ENCODE data around the gene KANSL3.

Gene KANSL3

DNA sequence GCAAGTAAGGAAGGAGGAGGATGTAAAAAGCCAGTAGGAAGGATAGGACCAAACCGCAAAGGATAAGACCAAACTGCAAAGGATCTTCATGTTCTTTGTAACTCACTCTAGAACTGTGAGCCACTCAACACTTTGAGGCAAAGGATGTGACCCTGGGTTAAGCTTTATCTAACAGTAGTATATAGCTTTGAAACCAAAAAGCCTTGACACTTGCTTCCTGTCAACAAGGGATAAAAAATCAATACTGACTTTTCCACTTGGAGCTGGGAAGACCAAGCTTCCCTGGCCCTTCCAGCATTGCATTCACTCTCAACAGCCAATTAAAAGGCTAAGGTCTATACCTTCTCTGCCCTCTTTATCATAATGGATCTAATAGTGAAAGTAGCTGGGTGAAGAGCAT lies 22.0 kb downstream of the KANSL3 start:
- ChIA-PET CTCF (no interaction called here), POLR2A (no interaction called here)

GRCh38 chr2:96608469-96609455 lies 29.4 kb downstream of the KANSL3 start:
- POLR2A ChIA-PET = no interaction called here
- TF ChIP-seq TARDBP (IDR thresholded peaks at IDR 0.05) = no peak
- no peak for TF ChIP-seq BHLHE40 (IDR thresholded peaks at IDR 0.05; ENCODE audit: borderline replicate concordance)
- no peak for TF ChIP-seq HDGF (IDR thresholded peaks at IDR 0.05; ENCODE audit: borderline replicate concordance)
- no peak for TF ChIP-seq NFRKB (IDR thresholded peaks at IDR 0.05)
- no peak for TF ChIP-seq LEF1 (IDR thresholded peaks at IDR 0.05; ENCODE audit: borderline replicate concordance)
- no peak for TF ChIP-seq FOXM1 (IDR thresholded peaks at IDR 0.05; ENCODE audit: borderline replicate concordance)
- TF ChIP-seq ARNT (IDR thresholded peaks at IDR 0.05) = no peak
- no peak for TF ChIP-seq ZNF384 (IDR thresholded peaks at IDR 0.05)
- TF ChIP-seq L3MBTL2 (conservative IDR thresholded peaks at IDR 0.05) = no peak
- TF ChIP-seq FOXK2 (IDR thresholded peaks at IDR 0.05) = no peak
- no peak for TF ChIP-seq SUZ12 (IDR thresholded peaks at IDR 0.05)
- TF ChIP-seq PKNOX1 (IDR thresholded peaks at IDR 0.05) = no peak
- no peak for TF ChIP-seq FOXA1 (IDR thresholded peaks at IDR 0.05)
- no peak for TF ChIP-seq ELF4 (IDR thresholded peaks at IDR 0.05)
- no peak for TF ChIP-seq CTBP1 (IDR thresholded peaks at IDR 0.05; ENCODE audit: borderline replicate concordance)
- TF ChIP-seq SP1 (IDR thresholded peaks at IDR 0.05) = no peak
- CTCF ChIA-PET = no interaction called here
- no peak for DNase-seq (ENCODE audit: extremely low spot score)

More for the DNA sequence above, 22.0 kb downstream of the KANSL3 start:
- TF ChIP-seq HDGF (IDR thresholded peaks at IDR 0.05; ENCODE audit: borderline replicate concordance) (no peak), BHLHE40 (IDR thresholded peaks at IDR 0.05; ENCODE audit: borderline replicate concordance) (no peak), PKNOX1 (IDR thresholded peaks at IDR 0.05) (no peak), SP1 (IDR thresholded peaks at IDR 0.05) (no peak), CTBP1 (IDR thresholded peaks at IDR 0.05; ENCODE audit: borderline replicate concordance) (no peak), ARNT (IDR thresholded peaks at IDR 0.05) (no peak), FOXA1 (IDR thresholded peaks at IDR 0.05) (no peak), ZNF384 (IDR thresholded peaks at IDR 0.05) (no peak), TARDBP (IDR thresholded peaks at IDR 0.05) (no peak), NFRKB (IDR thresholded peaks at IDR 0.05) (no peak), FOXM1 (IDR thresholded peaks at IDR 0.05; ENCODE audit: borderline replicate concordance) (no peak), ELF4 (IDR thresholded peaks at IDR 0.05) (no peak), L3MBTL2 (conservative IDR thresholded peaks at IDR 0.05) (no peak)
- DNase-seq (ENCODE audit: extremely low spot score) = no peak

DNA sequence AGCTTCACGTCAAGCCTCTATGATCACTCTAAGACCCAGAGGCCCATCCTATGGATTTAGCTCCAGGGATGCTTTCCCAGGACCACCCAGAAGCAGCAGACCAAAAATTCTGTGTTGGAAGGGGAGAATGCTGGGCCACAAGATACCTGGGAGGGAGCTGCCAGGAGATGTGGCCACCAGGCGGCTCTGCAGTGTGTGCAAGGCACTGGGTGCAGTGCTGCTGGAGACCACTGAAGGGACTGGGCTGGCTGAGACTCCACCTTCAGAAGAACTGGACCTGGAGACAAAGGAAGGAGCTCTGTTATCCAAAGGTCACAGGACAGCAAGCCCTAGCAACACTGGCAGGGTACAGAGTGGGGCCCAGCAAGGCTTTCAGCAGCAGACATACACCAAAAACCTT lies 34.0 kb downstream of the KANSL3 start:
- POLR2A ChIA-PET = no interaction called here
- DNase-seq (ENCODE audit: extremely low spot score) = peak; percentile 21

GRCh38 chr2:96602330-96602823 lies 35.7 kb downstream of the KANSL3 start:
- DNase-seq (ENCODE audit: extremely low spot score) = no peak
- ChIA-PET CTCF (no interaction called here), POLR2A (interaction anchor here (1.2 kb wide), 1 partner anchor 8 kb away, joined by 3 read pairs; no protein-coding TSS in a partner anchor)
- no peak for TF ChIP-seq ELF4 (IDR thresholded peaks at IDR 0.05)
- TF ChIP-seq SP1 (IDR thresholded peaks at IDR 0.05) = no peak
- no peak for TF ChIP-seq LEF1 (IDR thresholded peaks at IDR 0.05; ENCODE audit: borderline replicate concordance)
- TF ChIP-seq ZNF384 (IDR thresholded peaks at IDR 0.05) = no peak
- TF ChIP-seq SUZ12 (IDR thresholded peaks at IDR 0.05) = no peak
- no peak for TF ChIP-seq CTBP1 (IDR thresholded peaks at IDR 0.05; ENCODE audit: borderline replicate concordance)
- TF ChIP-seq NFRKB (IDR thresholded peaks at IDR 0.05) = no peak
- no peak for TF ChIP-seq FOXM1 (IDR thresholded peaks at IDR 0.05; ENCODE audit: borderline replicate concordance)
- TF ChIP-seq FOXK2 (IDR thresholded peaks at IDR 0.05) = no peak
- TF ChIP-seq L3MBTL2 (conservative IDR thresholded peaks at IDR 0.05) = no peak

More for the DNA sequence above, 34.0 kb downstream of the KANSL3 start:
- CTCF ChIA-PET = no interaction called here
- TF ChIP-seq ARNT (IDR thresholded peaks at IDR 0.05) (no peak), LEF1 (IDR thresholded peaks at IDR 0.05; ENCODE audit: borderline replicate concordance) (no peak), CTBP1 (IDR thresholded peaks at IDR 0.05; ENCODE audit: borderline replicate concordance) (no peak), HDGF (IDR thresholded peaks at IDR 0.05; ENCODE audit: borderline replicate concordance) (no peak), BHLHE40 (IDR thresholded peaks at IDR 0.05; ENCODE audit: borderline replicate concordance) (no peak), SUZ12 (IDR thresholded peaks at IDR 0.05) (no peak), FOXA1 (IDR thresholded peaks at IDR 0.05) (no peak), NFRKB (IDR thresholded peaks at IDR 0.05) (no peak), PKNOX1 (IDR thresholded peaks at IDR 0.05) (no peak), TARDBP (IDR thresholded peaks at IDR 0.05) (no peak), FOXK2 (IDR thresholded peaks at IDR 0.05) (no peak), SP1 (IDR thresholded peaks at IDR 0.05) (no peak), ELF4 (IDR thresholded peaks at IDR 0.05) (no peak), L3MBTL2 (conservative IDR thresholded peaks at IDR 0.05) (no peak), FOXM1 (IDR thresholded peaks at IDR 0.05; ENCODE audit: borderline replicate concordance) (no peak), ZNF384 (IDR thresholded peaks at IDR 0.05) (no peak)

All from HEK293T (cell line).